Measurements from ENCODE around the gene CFAP157. TPM values are rescaled to one million over a fixed set of nuclear protein-coding genes. Genes with fewer than 3 reads are reported as not detected.

Gene CFAP157
- total RNA-seq, 1 donor from 2014 or later = 0.85 TPM

GRCh38 chr9:127703289-127703946 is 3.4 kb upstream of the CFAP157 start:
- H3K36me3 Mint-ChIP-seq (ENCODE audit: low read depth, unreplicated experiment) = peaks cover 3% of the 10 kb centered on the region
- no peak overlapping the region for H3K27ac Mint-ChIP-seq (ENCODE audit: unreplicated experiment)
- H3K27me3 Mint-ChIP-seq (ENCODE audit: unreplicated experiment) = peaks cover 9% of the 10 kb centered on the region

GRCh38 chr9:127705577-127706379 is 1.0 kb upstream of the CFAP157 start:
- H3K27me3 Mint-ChIP-seq (ENCODE audit: unreplicated experiment) = peaks cover 18% of the 10 kb centered on the region
- no peaks in the 10 kb centered on the region for H3K9me3 Mint-ChIP-seq (ENCODE audit: unreplicated experiment)
- DNase-seq (ENCODE audit: low spot score) = no peak
- no peak overlapping the region for H3K4me3 Mint-ChIP-seq (ENCODE audit: unreplicated experiment)
- H3K4me1 Mint-ChIP-seq (ENCODE audit: unreplicated experiment) = peaks cover 19% of the 10 kb centered on the region
- H3K36me3 Mint-ChIP-seq (ENCODE audit: low read depth, unreplicated experiment) = no peaks in the 10 kb centered on the region
- H3K27ac Mint-ChIP-seq (ENCODE audit: unreplicated experiment) = peak overlapping the region; percentile 74
- TF ChIP-seq, protein P1, sequence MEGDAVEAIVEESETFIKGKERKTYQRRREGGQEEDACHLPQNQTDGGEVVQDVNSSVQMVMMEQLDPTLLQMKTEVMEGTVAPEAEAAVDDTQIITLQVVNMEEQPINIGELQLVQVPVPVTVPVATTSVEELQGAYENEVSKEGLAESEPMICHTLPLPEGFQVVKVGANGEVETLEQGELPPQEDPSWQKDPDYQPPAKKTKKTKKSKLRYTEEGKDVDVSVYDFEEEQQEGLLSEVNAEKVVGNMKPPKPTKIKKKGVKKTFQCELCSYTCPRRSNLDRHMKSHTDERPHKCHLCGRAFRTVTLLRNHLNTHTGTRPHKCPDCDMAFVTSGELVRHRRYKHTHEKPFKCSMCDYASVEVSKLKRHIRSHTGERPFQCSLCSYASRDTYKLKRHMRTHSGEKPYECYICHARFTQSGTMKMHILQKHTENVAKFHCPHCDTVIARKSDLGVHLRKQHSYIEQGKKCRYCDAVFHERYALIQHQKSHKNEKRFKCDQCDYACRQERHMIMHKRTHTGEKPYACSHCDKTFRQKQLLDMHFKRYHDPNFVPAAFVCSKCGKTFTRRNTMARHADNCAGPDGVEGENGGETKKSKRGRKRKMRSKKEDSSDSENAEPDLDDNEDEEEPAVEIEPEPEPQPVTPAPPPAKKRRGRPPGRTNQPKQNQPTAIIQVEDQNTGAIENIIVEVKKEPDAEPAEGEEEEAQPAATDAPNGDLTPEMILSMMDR (IDR thresholded peaks at IDR 0.05; ENCODE audit: unreplicated experiment) = no peak

More at GRCh38 chr9:127703289-127703946, 3.4 kb upstream of the CFAP157 start:
- TF ChIP-seq, protein P1 (IDR thresholded peaks at IDR 0.05; ENCODE audit: unreplicated experiment) = no peak
- Mint-ChIP-seq H3K9me3 (ENCODE audit: unreplicated experiment) (no peaks in the 10 kb centered on the region), H3K4me3 (ENCODE audit: unreplicated experiment) (peak overlapping the region; percentile 35), H3K4me1 (ENCODE audit: unreplicated experiment) (peaks cover 19% of the 10 kb centered on the region)
- no peak for DNase-seq (ENCODE audit: low spot score)

DNA sequence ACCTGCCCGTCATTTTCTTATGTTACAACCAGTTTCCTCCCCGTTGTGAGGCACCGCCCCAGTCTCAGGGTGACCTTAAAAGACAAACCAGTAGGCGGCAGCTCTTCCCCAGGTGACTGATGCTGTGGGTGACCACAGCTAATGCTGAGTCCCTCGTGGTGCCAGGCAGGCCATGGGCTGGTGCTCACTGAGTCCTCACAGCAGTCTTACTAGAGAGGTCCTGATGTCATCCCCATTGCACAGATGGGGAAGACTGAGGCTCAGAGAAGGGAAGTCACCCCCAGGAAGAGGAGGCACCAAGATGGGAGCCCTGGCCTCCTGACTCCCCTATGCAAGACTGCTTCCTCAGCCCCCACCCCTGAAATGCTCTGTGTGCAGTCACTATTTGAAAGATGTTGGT is 978 bp downstream of the CFAP157 start:
- TF ChIP-seq, protein P1 (IDR thresholded peaks at IDR 0.05; ENCODE audit: unreplicated experiment) = no peak
- no peaks in the 10 kb centered on the region for H3K36me3 Mint-ChIP-seq (ENCODE audit: low read depth, unreplicated experiment)
- peaks cover 19% of the 10 kb centered on the region for H3K4me1 Mint-ChIP-seq (ENCODE audit: unreplicated experiment)
- H3K27ac Mint-ChIP-seq (ENCODE audit: unreplicated experiment) = peak overlapping the region; percentile 72
- peaks cover 16% of the 10 kb centered on the region for H3K27me3 Mint-ChIP-seq (ENCODE audit: unreplicated experiment)
- no peak for DNase-seq (ENCODE audit: low spot score)
- H3K9me3 Mint-ChIP-seq (ENCODE audit: unreplicated experiment) = no peaks in the 10 kb centered on the region
- H3K4me3 Mint-ChIP-seq (ENCODE audit: unreplicated experiment) = no peak overlapping the region

DNA sequence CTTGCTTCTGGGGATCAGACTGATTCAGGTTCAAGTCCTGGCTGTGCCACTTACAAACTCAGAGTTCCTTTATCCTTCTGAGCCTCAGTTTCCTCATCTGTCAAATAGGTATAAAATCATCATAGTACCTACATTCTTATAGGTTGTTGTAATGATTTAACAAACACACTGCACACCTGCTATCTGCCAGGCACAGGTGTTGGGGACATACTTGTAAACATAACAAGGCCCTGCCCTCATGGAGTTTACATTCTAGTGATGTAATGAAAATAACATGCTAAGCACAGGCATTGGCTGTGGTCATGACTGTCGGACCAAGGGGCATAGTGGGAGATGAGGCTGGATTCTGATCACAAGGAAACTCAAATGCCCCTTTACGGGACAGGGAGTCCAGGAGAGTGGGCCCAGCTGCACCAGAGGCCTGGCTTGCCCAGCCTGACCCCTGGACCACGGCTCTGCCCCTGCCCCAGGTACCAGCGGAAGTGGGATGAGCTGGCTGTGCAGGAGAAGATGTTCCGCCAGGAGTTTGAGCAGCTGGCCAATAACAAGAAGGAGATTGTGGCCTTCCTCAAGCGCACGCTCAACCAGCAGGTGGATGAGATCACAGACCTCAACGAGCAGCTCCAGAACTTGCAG is 2.3 kb downstream of the CFAP157 start:
- no peaks in the 10 kb centered on the region for H3K9me3 Mint-ChIP-seq (ENCODE audit: unreplicated experiment)
- TF ChIP-seq, protein P1 (IDR thresholded peaks at IDR 0.05; ENCODE audit: unreplicated experiment) = no peak
- DNase-seq (ENCODE audit: low spot score) = no peak
- peak overlapping the region; percentile 58 for H3K4me3 Mint-ChIP-seq (ENCODE audit: unreplicated experiment)
- H3K4me1 Mint-ChIP-seq (ENCODE audit: unreplicated experiment) = peaks cover 19% of the 10 kb centered on the region
- no peak overlapping the region for H3K27ac Mint-ChIP-seq (ENCODE audit: unreplicated experiment)
- H3K36me3 Mint-ChIP-seq (ENCODE audit: low read depth, unreplicated experiment) = no peaks in the 10 kb centered on the region
- H3K27me3 Mint-ChIP-seq (ENCODE audit: unreplicated experiment) = peaks cover 16% of the 10 kb centered on the region

Data from endothelial cell (in vitro differentiated cells).